Neutrophil (primary cell): ENCODE results near the gene MAP3K9.

Experiments used
- H3K27ac ChIP-seq: fragments of 200-600 bp; sonication (generic); 2 replicates; pipeline ENCODE4 v1.5.1; 2016; ENCODE audit warnings: mild to moderate bottlenecking, moderate library complexity
- H3K27me3 ChIP-seq: fragments of 200-600 bp; sonication (generic); 2 replicates; pipeline ENCODE4 v1.6.0; 2016; ENCODE audit warnings: mild to moderate bottlenecking
- H3K36me3 ChIP-seq: fragments of 200-600 bp; sonication (generic); 2 replicates; pipeline ENCODE4 v1.5.1; 2017
- H3K4me1 ChIP-seq, 2 experiments: fragments of 200-600 bp in 1 of 2; sonication (generic) in 1 of 2; 1 replicate in 1 of 2; 2 replicates in 1 of 2; pipeline versions ENCODE4 v1.5.1 to v1.6.1; 2013 to 2016; ENCODE audit warnings: low read depth in 1 of 2, low read length in 1 of 2, mild to moderate bottlenecking in 1 of 2, moderate library complexity in 1 of 2; ENCODE audit not compliant: control insufficient read depth in 1 of 2, insufficient read depth in 1 of 2
- H3K4me3 ChIP-seq, 2 experiments: fragments of 200-600 bp in 1 of 2; sonication (generic) in 1 of 2; 1 replicate in 1 of 2; 2 replicates in 1 of 2; pipeline ENCODE4 v1.5.1; 2013 to 2016; ENCODE audit warnings: low read depth in 1 of 2, low read length in 1 of 2, mild to moderate bottlenecking in 1 of 2, moderate library complexity in 1 of 2
- H3K9me3 ChIP-seq: fragments of 200-600 bp; sonication (generic); 2 replicates; pipeline ENCODE4 v1.5.1; 2016
- TF ChIP-seq, protein P1 (sequence below): fragments of 200-600 bp; sonication (generic); IDR thresholded peaks from 2 replicates; pipeline ENCODE4 v1.5.1; 2016; ENCODE audit warnings: antibody characterized with exemption

Gene MAP3K9

DNA sequence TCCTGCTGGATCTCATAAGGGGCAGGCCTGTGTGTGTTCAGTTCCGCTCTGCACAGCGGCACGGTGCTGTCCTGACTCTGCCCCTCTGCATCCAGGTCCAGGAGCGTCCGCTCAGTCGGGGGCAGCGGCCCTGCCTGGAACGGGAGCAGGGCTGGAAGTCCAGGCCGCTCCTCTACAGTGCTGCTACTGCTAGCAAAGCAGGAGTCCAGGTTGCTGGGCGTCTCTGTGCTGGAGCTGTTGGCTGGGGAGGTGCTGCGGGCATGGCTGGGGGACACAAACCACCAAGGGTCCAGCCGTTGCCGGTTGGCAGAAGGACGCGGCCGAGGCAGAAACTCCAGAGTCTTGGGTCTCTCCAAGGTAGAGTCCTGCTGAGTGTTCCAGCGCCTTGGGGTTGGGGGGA, 78.9 kb downstream of the MAP3K9 start:
- Histone ChIP-seq H3K27me3 (no peaks in the 10 kb centered on the region), H3K9me3 (no peaks in the 10 kb centered on the region), H3K36me3 (no peaks in the 10 kb centered on the region), H3K4me3 (no peak overlapping the region), H3K27ac (no peak overlapping the region), H3K4me1 (no peaks in the 10 kb centered on the region)
- TF ChIP-seq, protein P1, sequence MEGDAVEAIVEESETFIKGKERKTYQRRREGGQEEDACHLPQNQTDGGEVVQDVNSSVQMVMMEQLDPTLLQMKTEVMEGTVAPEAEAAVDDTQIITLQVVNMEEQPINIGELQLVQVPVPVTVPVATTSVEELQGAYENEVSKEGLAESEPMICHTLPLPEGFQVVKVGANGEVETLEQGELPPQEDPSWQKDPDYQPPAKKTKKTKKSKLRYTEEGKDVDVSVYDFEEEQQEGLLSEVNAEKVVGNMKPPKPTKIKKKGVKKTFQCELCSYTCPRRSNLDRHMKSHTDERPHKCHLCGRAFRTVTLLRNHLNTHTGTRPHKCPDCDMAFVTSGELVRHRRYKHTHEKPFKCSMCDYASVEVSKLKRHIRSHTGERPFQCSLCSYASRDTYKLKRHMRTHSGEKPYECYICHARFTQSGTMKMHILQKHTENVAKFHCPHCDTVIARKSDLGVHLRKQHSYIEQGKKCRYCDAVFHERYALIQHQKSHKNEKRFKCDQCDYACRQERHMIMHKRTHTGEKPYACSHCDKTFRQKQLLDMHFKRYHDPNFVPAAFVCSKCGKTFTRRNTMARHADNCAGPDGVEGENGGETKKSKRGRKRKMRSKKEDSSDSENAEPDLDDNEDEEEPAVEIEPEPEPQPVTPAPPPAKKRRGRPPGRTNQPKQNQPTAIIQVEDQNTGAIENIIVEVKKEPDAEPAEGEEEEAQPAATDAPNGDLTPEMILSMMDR, result no peak

- Histone ChIP-seq H3K4me1 (no peaks in the 10 kb centered on the region), H3K9me3 (no peaks in the 10 kb centered on the region), H3K4me3 (no peak overlapping the region), H3K27me3 (peaks cover 12% of the 10 kb centered on the region), H3K36me3 (no peaks in the 10 kb centered on the region), H3K27ac (no peak overlapping the region)
- TF ChIP-seq, protein P1, result no peak
Observed at GRCh38 chr14:70726651-70727375, 82.5 kb downstream of the MAP3K9 start.

DNA sequence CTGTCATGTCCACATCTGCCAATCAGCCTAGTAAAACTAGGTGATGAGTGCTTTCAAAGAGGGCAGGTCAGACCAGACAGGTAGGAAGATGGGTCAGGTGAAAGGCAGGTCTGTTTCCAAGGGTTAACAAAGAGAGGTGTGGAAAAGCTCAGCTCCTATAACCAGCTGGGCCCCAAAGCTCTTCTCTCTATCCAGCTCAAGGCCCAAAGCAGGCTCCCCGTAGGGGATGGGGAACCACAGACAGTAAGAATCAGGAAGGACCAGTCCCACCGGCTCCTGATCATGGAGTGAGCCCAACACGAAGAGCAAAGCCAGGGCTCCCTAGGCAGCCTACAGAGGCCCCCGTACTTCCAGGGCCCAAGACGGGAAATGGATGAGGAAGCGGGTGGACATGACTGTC, 84.4 kb downstream of the MAP3K9 start:
- peaks cover 12% of the 10 kb centered on the region for H3K27me3 ChIP-seq
- no peaks in the 10 kb centered on the region for H3K9me3 ChIP-seq
- TF ChIP-seq, protein P1, result no peak
- H3K36me3 ChIP-seq, result no peaks in the 10 kb centered on the region
- H3K4me1 ChIP-seq, result no peaks in the 10 kb centered on the region
- H3K27ac ChIP-seq, result no peak overlapping the region
- no peak overlapping the region for H3K4me3 ChIP-seq

- no peaks in the 10 kb centered on the region for H3K36me3 ChIP-seq
- H3K4me3 ChIP-seq, result no peak overlapping the region
- H3K27ac ChIP-seq, result no peak overlapping the region
- no peaks in the 10 kb centered on the region for H3K9me3 ChIP-seq
- TF ChIP-seq, protein P1, result no peak
- no peaks in the 10 kb centered on the region for H3K4me1 ChIP-seq
- peaks cover 15% of the 10 kb centered on the region for H3K27me3 ChIP-seq
Observed at GRCh38 chr14:70724110-70724509, 85.2 kb downstream of the MAP3K9 start.

DNA sequence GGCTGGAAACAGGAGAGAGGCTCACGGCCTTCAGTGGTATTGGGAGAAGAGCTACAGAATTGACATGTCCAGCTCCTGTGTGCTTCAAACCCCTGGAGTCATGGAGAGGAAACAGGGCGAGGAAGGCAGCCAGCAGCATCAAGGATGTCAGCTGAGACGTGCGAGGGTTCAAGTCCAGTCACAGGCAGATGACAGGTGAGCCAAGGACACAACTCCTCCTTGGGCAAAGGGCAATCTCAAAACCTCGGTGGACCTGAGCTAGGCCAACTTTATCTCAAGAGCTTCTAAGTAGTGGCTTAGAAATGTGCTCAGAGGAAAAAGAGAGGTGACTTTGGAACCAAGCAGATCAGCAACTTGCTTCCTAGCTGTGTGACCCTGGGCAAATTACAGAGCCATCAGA, 86.0 kb downstream of the MAP3K9 start:
- peaks cover 22% of the 10 kb centered on the region for H3K27me3 ChIP-seq
- no peak overlapping the region for H3K27ac ChIP-seq
- TF ChIP-seq, protein P1, result no peak
- no peaks in the 10 kb centered on the region for H3K9me3 ChIP-seq
- H3K36me3 ChIP-seq, result no peaks in the 10 kb centered on the region
- no peaks in the 10 kb centered on the region for H3K4me1 ChIP-seq
- no peak overlapping the region for H3K4me3 ChIP-seq
